ENCODE results near the gene MYLIP.

- TF ChIP-seq, protein P1, sequence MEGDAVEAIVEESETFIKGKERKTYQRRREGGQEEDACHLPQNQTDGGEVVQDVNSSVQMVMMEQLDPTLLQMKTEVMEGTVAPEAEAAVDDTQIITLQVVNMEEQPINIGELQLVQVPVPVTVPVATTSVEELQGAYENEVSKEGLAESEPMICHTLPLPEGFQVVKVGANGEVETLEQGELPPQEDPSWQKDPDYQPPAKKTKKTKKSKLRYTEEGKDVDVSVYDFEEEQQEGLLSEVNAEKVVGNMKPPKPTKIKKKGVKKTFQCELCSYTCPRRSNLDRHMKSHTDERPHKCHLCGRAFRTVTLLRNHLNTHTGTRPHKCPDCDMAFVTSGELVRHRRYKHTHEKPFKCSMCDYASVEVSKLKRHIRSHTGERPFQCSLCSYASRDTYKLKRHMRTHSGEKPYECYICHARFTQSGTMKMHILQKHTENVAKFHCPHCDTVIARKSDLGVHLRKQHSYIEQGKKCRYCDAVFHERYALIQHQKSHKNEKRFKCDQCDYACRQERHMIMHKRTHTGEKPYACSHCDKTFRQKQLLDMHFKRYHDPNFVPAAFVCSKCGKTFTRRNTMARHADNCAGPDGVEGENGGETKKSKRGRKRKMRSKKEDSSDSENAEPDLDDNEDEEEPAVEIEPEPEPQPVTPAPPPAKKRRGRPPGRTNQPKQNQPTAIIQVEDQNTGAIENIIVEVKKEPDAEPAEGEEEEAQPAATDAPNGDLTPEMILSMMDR (IDR thresholded peaks at IDR 0.05; ENCODE audit: low read length) = no peak
- TF ChIP-seq EZH2 (optimal IDR thresholded peaks at IDR 0.05; ENCODE audit: low read depth, low read length) = no peak
Observed at GRCh38 chr6:16149305-16149704, 20.4 kb downstream of the MYLIP start.

Measured in MM.1S (cell line).